Fibroblast of pulmonary artery (primary cell): ENCODE data around the gene MYO1D.

Experiments used
- DNase-seq: peaks from one replicate; pipeline ENCODE4 v3.0.0-alpha.2; 2010; ENCODE audit warnings: low read depth
- H3K4me3 ChIP-seq: replicated peaks from 2 replicates; pipeline ENCODE4 v1.5.1; 2011; ENCODE audit warnings: low read depth, mild to moderate bottlenecking, control low read depth, low read length, moderate library complexity
- TF ChIP-seq, protein P1 (sequence below): IDR thresholded peaks from 2 replicates; pipeline ENCODE4 v1.5.1; 2011; ENCODE audit warnings: mild to moderate bottlenecking, control low read depth, low read length, inconsistent platforms; ENCODE audit errors: missing control alignments

The MYO1D gene

GRCh38 chr17:32907583-32907982 lies 30.7 kb upstream of the MYO1D start:
- H3K4me3 ChIP-seq: no peak overlapping the region
- TF ChIP-seq, protein P1, sequence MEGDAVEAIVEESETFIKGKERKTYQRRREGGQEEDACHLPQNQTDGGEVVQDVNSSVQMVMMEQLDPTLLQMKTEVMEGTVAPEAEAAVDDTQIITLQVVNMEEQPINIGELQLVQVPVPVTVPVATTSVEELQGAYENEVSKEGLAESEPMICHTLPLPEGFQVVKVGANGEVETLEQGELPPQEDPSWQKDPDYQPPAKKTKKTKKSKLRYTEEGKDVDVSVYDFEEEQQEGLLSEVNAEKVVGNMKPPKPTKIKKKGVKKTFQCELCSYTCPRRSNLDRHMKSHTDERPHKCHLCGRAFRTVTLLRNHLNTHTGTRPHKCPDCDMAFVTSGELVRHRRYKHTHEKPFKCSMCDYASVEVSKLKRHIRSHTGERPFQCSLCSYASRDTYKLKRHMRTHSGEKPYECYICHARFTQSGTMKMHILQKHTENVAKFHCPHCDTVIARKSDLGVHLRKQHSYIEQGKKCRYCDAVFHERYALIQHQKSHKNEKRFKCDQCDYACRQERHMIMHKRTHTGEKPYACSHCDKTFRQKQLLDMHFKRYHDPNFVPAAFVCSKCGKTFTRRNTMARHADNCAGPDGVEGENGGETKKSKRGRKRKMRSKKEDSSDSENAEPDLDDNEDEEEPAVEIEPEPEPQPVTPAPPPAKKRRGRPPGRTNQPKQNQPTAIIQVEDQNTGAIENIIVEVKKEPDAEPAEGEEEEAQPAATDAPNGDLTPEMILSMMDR: no peak
- DNase-seq: peak; percentile 17

- TF ChIP-seq, protein P1: no peak
- DNase-seq: no peak
- H3K4me3 ChIP-seq: no peak overlapping the region
Measured at GRCh38 chr17:32904891-32905290, 28.0 kb upstream of the MYO1D start.

DNA sequence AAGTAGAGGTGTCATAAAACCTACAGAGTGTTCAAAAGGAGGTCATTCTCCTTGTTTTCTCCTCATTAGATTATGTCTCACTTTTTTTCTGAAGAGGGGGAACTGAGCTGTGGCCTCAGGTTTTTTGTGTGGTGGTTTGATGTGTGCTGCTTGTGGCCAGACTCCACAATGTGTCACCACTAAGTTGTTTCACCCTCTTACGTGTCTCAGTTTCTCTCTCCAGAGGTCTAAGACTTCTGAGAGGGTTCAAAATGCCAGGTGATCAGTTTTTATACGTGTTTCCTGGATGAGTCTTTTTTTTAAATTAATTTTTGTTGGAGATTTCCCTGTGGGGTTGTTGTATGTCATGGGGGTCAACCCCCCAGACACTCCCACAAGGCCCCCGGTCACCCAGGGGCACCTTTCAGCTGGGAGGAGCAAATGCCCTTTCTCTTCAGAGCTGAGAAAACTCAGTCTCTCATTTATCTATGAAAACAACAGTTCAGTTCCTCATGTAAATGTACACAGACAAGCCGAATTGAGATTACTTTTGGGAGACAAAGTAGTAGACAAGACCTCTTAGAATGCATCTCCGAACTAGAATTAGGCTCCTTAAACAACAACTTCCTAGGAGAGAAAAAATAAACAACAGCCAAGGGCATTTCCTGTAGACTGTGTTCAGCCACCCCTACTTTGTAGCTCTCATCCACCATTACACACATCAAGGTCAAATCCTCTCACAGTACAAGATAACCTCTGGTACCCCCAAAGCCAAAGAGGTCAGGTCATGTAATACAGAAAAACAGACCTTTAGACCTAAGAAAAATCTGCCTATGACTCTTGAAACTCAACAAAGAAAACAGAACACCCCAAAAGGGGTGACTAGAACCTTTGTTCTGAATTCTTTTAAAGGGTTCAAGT lies 27.1 kb upstream of the MYO1D start:
- no peak overlapping the region for H3K4me3 ChIP-seq
- no peak for DNase-seq
- TF ChIP-seq, protein P1: no peak

DNA sequence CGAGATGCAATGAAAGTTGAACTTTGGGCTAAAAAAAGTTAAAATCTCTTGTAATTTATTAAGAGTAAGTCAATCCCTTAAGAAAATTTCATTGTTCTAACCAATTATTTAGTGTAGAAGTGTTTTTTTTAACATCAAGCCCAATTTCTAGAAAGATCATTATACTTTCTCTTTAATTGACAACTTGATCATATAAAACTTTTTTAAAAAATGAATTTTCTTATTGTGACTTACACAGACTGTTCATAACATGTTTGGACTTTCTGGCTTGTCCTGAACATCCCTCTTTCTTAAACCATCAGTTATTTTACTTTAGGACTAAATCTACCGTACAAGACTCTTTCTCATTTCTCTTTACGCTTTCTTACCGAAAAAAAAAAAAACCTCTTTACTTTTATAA lies 24.8 kb upstream of the MYO1D start:
- H3K4me3 ChIP-seq: no peak overlapping the region
- DNase-seq: no peak
- TF ChIP-seq, protein P1: no peak

DNA sequence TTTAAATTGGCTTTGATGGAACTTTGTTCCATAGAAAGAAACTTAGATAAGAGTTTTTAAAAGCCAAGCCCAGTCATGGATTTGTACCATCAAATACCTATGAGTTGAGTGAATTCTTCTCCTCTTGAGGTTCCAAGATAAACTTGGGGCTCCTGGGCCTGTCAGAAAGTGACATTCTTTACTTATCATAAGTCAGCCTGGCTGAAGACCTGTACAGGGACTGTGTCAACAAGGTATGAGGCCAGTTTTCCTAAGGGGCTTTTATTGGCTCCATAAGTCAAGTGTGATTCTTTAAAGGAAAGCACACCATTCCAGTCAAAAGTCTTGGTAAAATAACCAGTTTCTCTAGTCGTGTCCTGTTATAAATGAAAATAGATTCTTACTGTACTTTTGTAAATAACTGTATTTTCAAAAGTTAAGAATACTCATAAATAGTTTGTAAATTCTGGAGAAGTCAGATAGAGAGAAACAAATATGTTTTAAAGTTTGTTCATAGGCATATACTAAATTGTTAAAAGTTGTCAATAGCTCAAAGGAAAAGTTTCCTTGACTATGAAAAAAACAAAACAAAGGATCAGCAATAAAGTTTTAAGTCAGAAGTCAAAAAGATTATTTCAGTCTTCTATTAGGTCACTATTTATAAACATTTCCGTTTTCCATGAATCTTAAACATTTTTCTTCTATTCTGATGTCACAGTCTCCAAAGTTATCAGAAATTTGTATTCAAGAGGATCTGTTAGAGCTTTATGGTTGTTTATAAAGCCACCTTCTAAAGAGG lies 22.5 kb upstream of the MYO1D start:
- TF ChIP-seq, protein P1: no peak
- H3K4me3 ChIP-seq: no peak overlapping the region
- no peak for DNase-seq

DNA sequence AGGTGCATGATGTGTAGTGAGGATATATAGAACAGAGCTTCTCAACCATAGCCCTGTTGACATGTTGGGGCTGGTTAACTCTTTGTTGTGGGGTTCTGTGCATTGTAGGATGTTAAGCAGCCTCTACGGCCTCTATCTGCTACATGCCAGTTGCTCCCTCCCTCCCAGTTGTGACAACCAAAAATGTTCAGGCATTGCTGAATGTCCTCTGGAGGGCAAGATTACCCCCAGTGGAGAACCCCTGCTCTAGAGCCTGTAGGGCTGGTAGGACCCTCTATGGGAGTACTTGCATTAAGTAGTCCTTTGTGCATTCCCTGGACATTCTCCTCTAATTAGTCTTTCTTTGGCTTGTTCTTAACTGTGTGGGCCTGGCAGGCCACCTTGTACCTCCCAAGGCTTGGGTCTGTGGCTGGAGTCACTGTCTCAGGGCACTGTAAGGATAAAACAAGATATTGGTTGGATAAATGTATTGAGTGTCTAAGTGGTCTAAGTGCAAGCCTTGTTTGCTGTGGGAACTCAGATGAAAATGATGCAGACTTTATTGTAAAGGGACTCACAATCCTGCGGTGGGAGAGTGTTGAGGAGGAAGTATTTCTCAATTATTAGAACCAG lies 19.8 kb upstream of the MYO1D start:
- no peak for DNase-seq
- TF ChIP-seq, protein P1: no peak
- H3K4me3 ChIP-seq: no peak overlapping the region
